H9 (cell line): Measurements from ENCODE around the gene OSBP. TPM values are rescaled to one million over a fixed set of nuclear protein-coding genes. Genes with fewer than 3 reads are reported as not detected.

Experiments
- DNase-seq: peaks from one replicate; pipeline ENCODE4 v3.0.0-alpha.2; 2017
- H2AFZ ChIP-seq: one replicate; pipeline ENCODE4 v1.6.1; 2013; ENCODE audit warnings: mild to moderate bottlenecking, low read length, control low read depth, moderate library complexity
- H2AK5ac ChIP-seq: 2 replicates; pipeline ENCODE4 v1.6.1; 2013; ENCODE audit warnings: low read length, control low read depth, mixed read lengths; ENCODE audit not compliant: insufficient read length
- H2BK120ac ChIP-seq: one replicate; pipeline ENCODE4 v1.6.1; 2013; ENCODE audit warnings: low read depth, mild to moderate bottlenecking, low read length, control low read depth, inconsistent platforms; ENCODE audit not compliant: poor library complexity, severe bottlenecking
- H2BK12ac ChIP-seq: 2 replicates; pipeline ENCODE4 v1.6.1; 2013; ENCODE audit warnings: low read length, control low read depth, mixed read lengths, low read depth; ENCODE audit not compliant: insufficient read length
- H2BK15ac ChIP-seq: 2 replicates; pipeline ENCODE4 v1.6.1; 2013; ENCODE audit warnings: low read depth, low read length, control low read depth
- H2BK20ac ChIP-seq: one replicate; pipeline ENCODE4 v1.6.1; 2013; ENCODE audit warnings: low read depth, mild to moderate bottlenecking, low read length, control low read depth, inconsistent platforms; ENCODE audit not compliant: poor library complexity, severe bottlenecking
- H2BK5ac ChIP-seq: 2 replicates; pipeline ENCODE4 v1.6.1; 2013; ENCODE audit warnings: low read length, control low read depth, mixed read lengths; ENCODE audit not compliant: insufficient read length
- H3K14ac ChIP-seq: 2 replicates; pipeline ENCODE4 v1.6.1; 2013; ENCODE audit warnings: low read length, control low read depth; ENCODE audit not compliant: insufficient read depth
- H3K18ac ChIP-seq: 2 replicates; pipeline ENCODE4 v1.6.1; 2013; ENCODE audit warnings: low read depth, mild to moderate bottlenecking, mixed read lengths, low read length, control low read depth; ENCODE audit not compliant: insufficient read length
- H3K23ac ChIP-seq: 2 replicates; pipeline ENCODE4 v1.6.1; 2013; ENCODE audit warnings: low read length, control low read depth, mixed read lengths, low read depth; ENCODE audit not compliant: insufficient read length
- H3K23me2 ChIP-seq: 2 replicates; pipeline ENCODE4 v1.6.1; 2013; ENCODE audit warnings: low read depth, mild to moderate bottlenecking, mixed read lengths, low read length, control low read depth; ENCODE audit not compliant: insufficient read length, poor library complexity, severe bottlenecking
- H3K27ac ChIP-seq: 2 replicates; pipeline ENCODE4 v1.5.1; 2013; ENCODE audit warnings: low read length, control low read depth, mixed read lengths, low read depth; ENCODE audit not compliant: insufficient read length
- H3K27me3 ChIP-seq: 2 replicates; pipeline ENCODE4 v1.6.1; 2013; ENCODE audit warnings: low read length, control low read depth, inconsistent platforms; ENCODE audit not compliant: insufficient read depth
- H3K4ac ChIP-seq: 2 replicates; pipeline ENCODE4 v1.6.1; 2013; ENCODE audit warnings: low read depth, mild to moderate bottlenecking, control low read depth, inconsistent platforms, low read length, moderate library complexity
- H3K4me1 ChIP-seq: 2 replicates; pipeline ENCODE4 v1.6.1; 2013; ENCODE audit warnings: low read length, control low read depth, inconsistent platforms; ENCODE audit not compliant: insufficient read depth
- H3K4me2 ChIP-seq: 2 replicates; pipeline ENCODE4 v1.6.1; 2013; ENCODE audit warnings: low read length, control low read depth, mixed read lengths; ENCODE audit not compliant: insufficient read length, insufficient read depth
- H3K56ac ChIP-seq: 2 replicates; pipeline ENCODE4 v1.6.1; 2013; ENCODE audit warnings: low read depth, mild to moderate bottlenecking, mixed read lengths, low read length, control low read depth; ENCODE audit not compliant: insufficient read length
- H3K79me1 ChIP-seq: 2 replicates; pipeline ENCODE4 v1.6.1; 2013; ENCODE audit warnings: low read depth, mild to moderate bottlenecking, moderate library complexity, low read length, control low read depth, inconsistent platforms; ENCODE audit not compliant: insufficient read depth, poor library complexity, severe bottlenecking
- H3K79me2 ChIP-seq: 2 replicates; pipeline ENCODE4 v1.6.1; 2013; ENCODE audit warnings: low read length, control low read depth, inconsistent platforms; ENCODE audit not compliant: insufficient read depth
- H3K9ac ChIP-seq: 2 replicates; pipeline ENCODE4 v1.6.1; 2013; ENCODE audit warnings: low read length, control low read depth, mixed read lengths; ENCODE audit not compliant: insufficient read length; ENCODE audit errors: extremely low read depth
- H3K9me3 ChIP-seq: one replicate; pipeline ENCODE4 v1.6.1; 2013; ENCODE audit warnings: low read depth, low read length, inconsistent platforms; ENCODE audit not compliant: control insufficient read depth
- H3T11ph ChIP-seq: one replicate; pipeline ENCODE4 v1.6.1; 2013; ENCODE audit warnings: mild to moderate bottlenecking, low read length, control low read depth, inconsistent platforms
- H4K20me1 ChIP-seq: one replicate; pipeline ENCODE4 v1.6.1; 2013; ENCODE audit not compliant: control insufficient read depth, insufficient read length, insufficient read depth
- H4K5ac ChIP-seq: 2 replicates; pipeline ENCODE4 v1.6.1; 2013; ENCODE audit warnings: low read depth, mild to moderate bottlenecking, mixed read lengths, low read length, control low read depth; ENCODE audit not compliant: insufficient read length
- H4K8ac ChIP-seq: replicated peaks from 2 replicates; pipeline ENCODE4 v1.6.1; 2013; ENCODE audit warnings: low read length, control low read depth, mixed read lengths, low read depth; ENCODE audit not compliant: insufficient read length
- H4K91ac ChIP-seq: 2 replicates; pipeline ENCODE4 v1.6.1; 2013; ENCODE audit warnings: low read depth, mild to moderate bottlenecking, moderate library complexity, mixed read lengths, low read length, control low read depth; ENCODE audit not compliant: insufficient read length
- H3K27ac Mint-ChIP-seq, 3 experiments: 2 replicates in 2 of 3; 3 replicates in 1 of 3; pipeline ENCODE4 v1.8.0; 2020 to 2021; ENCODE audit warnings: mixed read lengths in 3 of 3, mild to moderate bottlenecking in 1 of 3, moderate library complexity in 1 of 3
- H3K27me3 Mint-ChIP-seq: 2 replicates; pipeline ENCODE4 v1.8.0; 2021; ENCODE audit warnings: low read depth, mild to moderate bottlenecking, moderate library complexity, mixed read lengths
- H3K36me3 Mint-ChIP-seq, 3 experiments: 2 replicates in 2 of 3; 3 replicates in 1 of 3; pipeline ENCODE4 v1.8.0; 2020 to 2021; ENCODE audit warnings: low read depth in 3 of 3, mixed read lengths in 3 of 3; ENCODE audit not compliant: insufficient read depth in 1 of 3
- H3K4me1 Mint-ChIP-seq, 2 experiments: 2 replicates each; pipeline ENCODE4 v1.8.0; 2020; ENCODE audit warnings: mixed read lengths in 2 of 2
- H3K4me3 Mint-ChIP-seq, 2 experiments: 2 replicates in 1 of 2; 3 replicates in 1 of 2; pipeline ENCODE4 v1.8.0; 2020 to 2021; ENCODE audit warnings: mild to moderate bottlenecking in 2 of 2, mixed read lengths in 2 of 2, moderate library complexity in 1 of 2
- H3K9me3 Mint-ChIP-seq, 2 experiments: 2 replicates in 1 of 2; 3 replicates in 1 of 2; pipeline ENCODE4 v1.8.0; 2020; ENCODE audit warnings: mild to moderate bottlenecking in 2 of 2, mixed read lengths in 2 of 2, moderate library complexity in 1 of 2
- CTCF ChIP-seq: fragments of 200-600 bp; sonication (generic); conservative IDR thresholded peaks from 3 replicates; pipeline ENCODE4 v1.8.0; 2021; ENCODE audit warnings: antibody characterized with exemption, mild to moderate bottlenecking
- WGBS: extraction: QIAGEN DNeasy Blood & Tissue Kit; methylation state at CpG from one replicate; pipeline ENCODE4 v1.1.7; 2013; ENCODE audit warnings: missing lambda C conversion rate, low lambda C conversion rate, mixed read lengths; ENCODE audit not compliant: insufficient read length; ENCODE audit errors: extremely low coverage; 5-methylcytosine and 5-hydroxymethylcytosine counted together
- total RNA-seq: library from RNA; stranded (reverse); gene quantifications from 2 replicates; pipeline ENCODE4 v1.2.1, GENCODE V29; 2021

The OSBP gene
- total RNA-seq, 1 experiment from 2014 or later, result 48.5 TPM

- H3K79me2 ChIP-seq, result no peaks in the 10 kb centered on the region
- WGBS, result no CpG with 5 or more reads among the region's 3 CpGs
- TF ChIP-seq CTCF, result no peak
- H3K9ac ChIP-seq, result no peak overlapping the region
- H4K8ac ChIP-seq, result no peak overlapping the region
- no peak overlapping the region for H4K91ac ChIP-seq
- no peak overlapping the region for H2BK120ac ChIP-seq
- Mint-ChIP-seq H3K36me3 (peaks cover 0 to 2% (median 0%) of the 10 kb centered on the region in 3 experiments; a peak in 2 of 7 replicates), H3K27me3 (peaks cover 6% of the 10 kb centered on the region), H3K27ac (no peak overlapping the region), H3K4me3 (no peak overlapping the region), H3K4me1 (peaks cover 14 to 24% of the 10 kb centered on the region in 2 experiments), H3K9me3 (peaks cover 4% of the 10 kb centered on the region in 2 experiments; a peak in 3 of 5 replicates)
- H3K56ac ChIP-seq, result no peak overlapping the region
- H3K4ac ChIP-seq, result no peak overlapping the region
- H3K18ac ChIP-seq, result no peak overlapping the region
- H3K27me3 ChIP-seq, result no peaks in the 10 kb centered on the region
- H3T11ph ChIP-seq, result no peak overlapping the region
- no peak overlapping the region for H3K14ac ChIP-seq
- H3K23me2 ChIP-seq, result peaks cover 8% of the 10 kb centered on the region
- no peak overlapping the region for H2BK12ac ChIP-seq
- no peak overlapping the region for H3K27ac ChIP-seq
- H3K9me3 ChIP-seq, result no peaks in the 10 kb centered on the region
- H2BK5ac ChIP-seq, result no peak overlapping the region
- no peak overlapping the region for H2BK20ac ChIP-seq
- no peaks in the 10 kb centered on the region for H3K79me1 ChIP-seq
- H3K4me1 ChIP-seq, result no peaks in the 10 kb centered on the region
- peak; percentile 22 for DNase-seq
- H2BK15ac ChIP-seq, result no peak overlapping the region
- no peak overlapping the region for H4K5ac ChIP-seq
- H4K20me1 ChIP-seq, result no peaks in the 10 kb centered on the region
- no peak overlapping the region for H3K4me2 ChIP-seq
- no peak overlapping the region for H2AK5ac ChIP-seq
- H3K23ac ChIP-seq, result no peak overlapping the region
- H2AFZ ChIP-seq, result no peak overlapping the region
These were observed 53.3 kb downstream of the OSBP start for GRCh38 chr11:59562292-59562691.
